Aorta (tissue), 5 donors: ENCODE data around the gene BCAS4. TPM values are rescaled to one million over a fixed set of nuclear protein-coding genes. Genes with fewer than 3 reads are reported as not detected.
"Not testable (repeated sequence)": the region's sequence is repeated elsewhere in the genome, so short reads cannot be mapped to it uniquely, and the experiment has no call there.

ENCODE experiments used
- ATAC-seq: fragments of 200-7000 bp; cut with Tn5 transposase; one replicate; pipeline ENCODE4 v1.9.1; 2022; ENCODE audit warnings: moderate library complexity; ENCODE audit not compliant: low FRiP score
- DNase-seq, 2 donors: peaks; one replicate each; pipeline ENCODE4 v3.0.0-alpha.2; 2020
- H3K27ac ChIP-seq, 2 donors: one replicate each; pipeline ENCODE4 v1.5.1; 2013; ENCODE audit warnings: low read length in 2 of 2, mild to moderate bottlenecking in 2 of 2, moderate library complexity in 2 of 2, control low read depth in 1 of 2, inconsistent platforms in 1 of 2, low read depth in 1 of 2
- H3K27me3 ChIP-seq, 2 donors: one replicate each; pipeline ENCODE4 v1.6.1; 2013; ENCODE audit warnings: control low read depth in 1 of 2, low read length in 1 of 2, mild to moderate bottlenecking in 1 of 2, moderate library complexity in 1 of 2; ENCODE audit not compliant: insufficient read depth in 2 of 2, control insufficient read depth in 1 of 2
- H3K36me3 ChIP-seq, 2 donors: one replicate each; pipeline ENCODE4 v1.6.1; 2013; ENCODE audit warnings: control low read depth in 1 of 2, low read length in 1 of 2, mild to moderate bottlenecking in 1 of 2; ENCODE audit not compliant: insufficient read depth in 2 of 2, control insufficient read depth in 1 of 2
- H3K4me1 ChIP-seq, 2 donors: one replicate each; pipeline ENCODE4 v1.6.1; 2013; ENCODE audit warnings: low read length in 2 of 2, control low read depth in 1 of 2, mild to moderate bottlenecking in 1 of 2, moderate library complexity in 1 of 2; ENCODE audit not compliant: insufficient read depth in 2 of 2, control insufficient read depth in 1 of 2
- H3K4me3 ChIP-seq, 2 donors: one replicate each; pipeline ENCODE4 v1.5.1; 2013; ENCODE audit warnings: low read length in 2 of 2, control low read depth in 1 of 2, mild to moderate bottlenecking in 1 of 2
- H3K9me3 ChIP-seq: one replicate; pipeline ENCODE4 v1.6.1; 2013; ENCODE audit warnings: mild to moderate bottlenecking, low read length; ENCODE audit not compliant: control insufficient read depth
- WGBS, 2 donors: extraction: QIAGEN DNeasy Blood & Tissue Kit; methylation state at CpG; one replicate each; pipeline ENCODE4 v1.1.7; 2013; 5-methylcytosine and 5-hydroxymethylcytosine counted together
- intact Hi-C, 2 donors: fragments of 100-400 bp; cut with DNase I; formaldehyde crosslinking; loops; one replicate each; pipeline versions ENCODE4 v1.14.2 to v1.15.0; 2022
- polyA plus RNA-seq, 2 donors: library from polyadenylated mRNA; stranded (reverse); fragments of 200-250 nt; gene quantifications; one replicate each; pipeline ENCODE4 v1.2.3, GENCODE V29; 2013
- total RNA-seq, 2 donors: library from RNA; stranded (reverse); fragmentation: NEBNext Ultra II Directional; extraction: Animal tissue kit (Norgen Biotek cat#: 25700); gene quantifications; one replicate each; pipeline ENCODE4 v1.2.1, GENCODE V29; 2021
- donor health status: healthy with polysubstance abuse.
- donor health status: Bipolar disorder and iron deficiency.
- donor health status: DM: no; HTN: no; CAD: no.
- donor health status: DM: no; HTN: no; CAD: no.
- donor health status: DM: yes; HTN: yes; CAD: no.

The BCAS4 gene
- total and polyA plus RNA-seq, 4 donors, result 4.9 to 9.7 (median 7.4) TPM

DNA sequence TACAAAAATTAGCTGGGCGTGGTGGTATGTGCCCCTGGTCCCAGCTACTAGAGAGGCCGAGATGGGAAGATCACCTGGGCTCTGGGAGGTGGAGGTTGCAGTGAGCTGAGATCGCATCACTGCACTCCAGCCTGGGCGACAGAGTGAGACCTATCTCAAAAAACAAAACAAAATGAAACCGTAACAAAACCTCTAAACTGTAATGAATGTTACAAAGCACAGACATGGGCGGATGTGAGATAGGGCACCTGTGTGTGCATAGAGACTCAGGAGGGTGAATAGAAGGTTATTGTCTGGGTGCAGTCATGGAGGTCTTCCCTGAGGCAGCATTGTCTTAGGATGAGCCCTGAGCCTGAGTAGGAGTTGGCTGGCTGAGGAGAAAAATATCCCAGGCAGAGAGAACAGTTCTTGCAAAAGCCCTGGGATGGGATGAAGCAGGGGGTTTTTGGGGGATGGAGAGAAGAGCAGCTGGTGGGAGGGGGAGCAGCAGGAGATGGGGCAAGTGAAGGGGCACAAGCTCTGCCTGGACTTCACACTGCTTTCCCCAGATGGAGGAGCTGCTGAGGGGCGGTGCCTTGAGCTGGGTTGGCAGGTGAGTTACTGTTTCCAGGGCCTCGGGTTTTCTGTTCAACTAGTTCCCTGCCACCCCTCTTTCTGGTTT, 5.2 kb downstream of the BCAS4 start:
- WGBS, 2 donors, result 93 to 99% methylated on average over 8 of the region's 8 CpGs
- intact Hi-C loops, result loop anchor here in 1 of 2 donors (5.0 to 10.0 kb wide), 2 partner anchors 127 to 505 kb away; no protein-coding TSS in a partner anchor
- no peak for ATAC-seq

DNA sequence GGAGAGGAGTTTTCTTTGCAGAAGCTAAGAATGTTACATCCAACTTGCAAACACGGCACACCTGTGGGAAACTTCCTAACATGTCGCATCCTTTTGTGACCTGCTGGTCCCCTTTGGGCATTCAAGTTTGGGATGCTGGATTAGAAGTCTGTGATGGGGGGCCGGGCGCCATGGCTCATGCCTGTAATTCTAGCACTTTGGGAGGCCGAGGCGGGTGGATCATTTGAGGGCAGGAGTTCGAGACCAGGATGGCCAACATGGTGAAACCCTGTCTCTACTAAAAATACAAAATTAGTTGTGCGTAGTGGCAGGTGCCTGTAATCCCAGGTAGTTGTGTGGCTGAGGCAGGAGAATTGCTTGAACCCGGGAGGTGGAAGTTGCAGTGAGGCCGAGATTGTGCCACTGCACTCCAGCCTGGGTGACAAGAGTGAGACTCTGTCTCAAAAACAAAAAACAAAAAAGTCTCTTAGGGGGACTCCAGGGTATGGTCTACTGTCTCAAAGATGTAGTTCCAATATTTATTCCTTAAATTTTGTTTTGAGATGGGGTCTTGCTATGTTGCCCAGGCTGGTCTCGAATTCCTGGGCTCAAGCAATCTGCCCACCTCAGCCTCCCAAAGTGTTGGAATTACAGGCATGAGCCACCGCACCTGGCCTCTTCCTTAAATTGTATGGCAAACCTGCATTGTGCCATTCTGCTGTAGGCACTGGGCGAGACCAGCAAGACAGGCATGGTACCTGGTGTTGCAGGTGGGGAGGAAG, 6.3 kb downstream of the BCAS4 start:
- intact Hi-C loops, H3K27me3 ChIP-seq, H3K4me3 ChIP-seq, H3K9me3 ChIP-seq, H3K4me1 ChIP-seq, DNase-seq, ATAC-seq, H3K27ac ChIP-seq, H3K36me3 ChIP-seq: not testable (repeated sequence)
- WGBS, 2 donors, result 97 to 98% methylated on average over 13 of the region's 13 CpGs

More for the DNA sequence above, 5.2 kb downstream of the BCAS4 start:
- Histone ChIP-seq H3K9me3 (no peaks in the 10 kb centered on the region), H3K4me3 (no peak overlapping the region), H3K36me3 (no peaks in the 10 kb centered on the region), H3K27me3 (no peaks in the 10 kb centered on the region), H3K4me1 (no peaks in the 10 kb centered on the region), H3K27ac (no peak overlapping the region)
- peak in 1 of 2 donors; percentile 40 for DNase-seq

DNA sequence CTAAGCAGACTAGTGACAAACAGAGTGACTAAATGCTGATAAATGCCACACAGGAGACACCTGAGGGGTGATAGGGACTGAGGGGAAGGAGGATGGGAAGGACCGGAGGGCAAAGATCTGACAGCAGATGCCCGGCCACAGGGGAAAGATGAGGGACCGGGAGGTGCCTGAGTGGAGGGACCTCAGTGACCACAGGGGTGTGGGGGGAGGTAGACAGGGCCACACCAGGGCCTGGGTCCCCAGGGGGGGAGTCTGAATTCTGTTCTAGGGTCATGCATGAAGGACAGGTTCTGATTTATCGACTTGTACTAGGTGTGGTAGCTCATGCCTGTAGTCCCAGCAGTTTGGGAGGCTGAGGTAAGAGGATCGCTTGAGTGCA, 6.9 kb downstream of the BCAS4 start:
- ATAC-seq (no peak), DNase-seq (no peak)
- no peak overlapping the region for H3K27ac ChIP-seq
- no peak overlapping the region for H3K4me3 ChIP-seq
- WGBS, 2 donors, result 97 to 100% methylated on average over 5 of the region's 5 CpGs
- H3K4me1 ChIP-seq, result no peaks in the 10 kb centered on the region
- H3K36me3 ChIP-seq, result no peaks in the 10 kb centered on the region
- H3K9me3 ChIP-seq, result no peaks in the 10 kb centered on the region
- no peaks in the 10 kb centered on the region for H3K27me3 ChIP-seq
- intact Hi-C loops, result no loop called here

DNA sequence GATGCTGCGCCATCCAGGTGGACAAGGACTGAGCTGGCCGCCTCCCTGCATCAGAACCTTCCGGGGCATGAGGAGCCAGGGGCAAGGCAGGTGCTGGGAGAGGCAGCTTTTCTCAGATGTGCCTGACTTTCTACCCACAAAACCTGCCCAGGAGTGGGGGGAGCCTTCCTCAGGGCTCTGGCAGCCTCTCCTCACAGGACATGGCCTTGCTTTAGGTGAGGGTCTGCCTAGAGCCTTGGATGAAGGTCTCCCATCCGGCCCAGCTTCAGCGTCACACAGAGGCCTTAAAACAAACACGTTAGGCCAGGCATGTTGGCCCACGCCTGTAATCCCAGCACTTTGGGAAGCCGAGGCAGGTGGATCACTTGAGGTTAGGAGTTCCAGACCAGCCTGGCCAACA, 7.4 kb downstream of the BCAS4 start:
- H3K9me3 ChIP-seq, result no peaks in the 10 kb centered on the region
- ATAC-seq, result no peak
- no peaks in the 10 kb centered on the region for H3K27me3 ChIP-seq
- intact Hi-C loops, result no loop called here
- H3K4me3 ChIP-seq, result no peak overlapping the region
- no peaks in the 10 kb centered on the region for H3K36me3 ChIP-seq
- H3K4me1 ChIP-seq, result no peaks in the 10 kb centered on the region
- H3K27ac ChIP-seq, result no peak overlapping the region
- DNase-seq, result no peak
- 96 to 97% methylated on average over 8 of the region's 8 CpGs for WGBS, 2 donors

DNA sequence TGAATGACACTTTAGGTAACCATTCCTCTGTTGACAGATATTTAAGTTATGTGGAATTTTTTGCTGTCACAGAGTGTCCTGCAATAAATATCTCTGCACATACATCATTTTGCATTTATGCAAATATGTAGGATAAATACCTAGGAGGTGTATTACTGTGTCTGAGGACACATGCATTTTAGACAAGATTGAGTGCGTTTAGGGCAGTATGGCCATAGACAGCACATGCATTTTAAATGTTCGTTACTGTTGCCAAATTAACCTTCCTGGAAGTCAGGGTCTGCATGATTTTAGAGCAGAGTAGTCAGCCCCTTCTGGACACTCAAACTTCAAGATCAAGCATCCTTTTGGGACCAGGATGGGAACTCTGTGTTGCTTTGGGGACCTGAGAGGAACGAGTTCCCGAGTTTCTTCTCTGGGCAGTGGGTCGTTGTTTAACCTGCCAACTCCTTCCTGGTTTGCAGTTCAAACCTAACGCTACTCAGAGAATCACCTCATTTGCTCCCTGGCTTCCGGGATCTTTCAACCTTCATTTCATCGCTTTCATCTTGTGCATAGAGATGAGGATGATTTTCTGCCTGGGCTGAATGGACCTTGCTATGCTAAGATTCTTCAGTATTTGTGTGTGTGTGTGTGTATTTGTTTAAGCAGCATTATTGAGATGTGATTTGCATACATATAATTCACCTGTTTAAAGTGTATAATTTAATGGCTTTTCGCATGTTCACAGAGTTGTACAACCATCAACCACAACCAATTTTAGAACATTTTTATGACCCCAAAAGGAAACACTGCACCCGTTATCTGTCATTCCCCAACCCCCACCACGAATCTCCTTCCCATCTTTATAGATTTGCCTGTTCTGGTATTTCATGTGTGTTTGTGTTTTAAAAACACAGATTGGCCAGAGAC, 9.8 kb downstream of the BCAS4 start:
- no peak overlapping the region for H3K27ac ChIP-seq
- no peaks in the 10 kb centered on the region for H3K9me3 ChIP-seq
- intact Hi-C loops, result no loop called here
- 35 to 54% methylated on average over 11 of the region's 11 CpGs for WGBS, 2 donors
- H3K4me1 ChIP-seq, result no peaks in the 10 kb centered on the region
- H3K27me3 ChIP-seq, result no peaks in the 10 kb centered on the region
- H3K4me3 ChIP-seq, result no peak overlapping the region
- ATAC-seq (no peak), DNase-seq (no peak)
- no peaks in the 10 kb centered on the region for H3K36me3 ChIP-seq

DNA sequence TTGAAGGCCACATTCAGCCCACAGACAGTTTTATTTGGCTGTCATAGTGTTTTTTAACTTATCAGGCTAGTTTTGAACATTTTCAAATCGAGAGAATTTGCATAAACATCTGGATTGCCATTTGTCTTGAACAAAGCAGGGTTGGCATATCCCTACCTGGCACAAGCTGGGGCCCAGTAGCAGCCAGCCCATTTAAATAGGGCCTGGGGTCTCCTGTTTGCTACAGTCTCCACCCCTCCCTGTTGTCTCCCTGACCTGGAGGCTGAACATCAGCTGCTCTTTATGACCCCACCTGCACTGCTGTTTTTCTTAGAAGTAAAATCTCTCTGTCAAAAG, 10.5 kb downstream of the BCAS4 start:
- ATAC-seq (no peak), DNase-seq (no peak)
- Histone ChIP-seq H3K4me3 (no peak overlapping the region), H3K27ac (no peak overlapping the region), H3K36me3 (no peaks in the 10 kb centered on the region), H3K9me3 (no peaks in the 10 kb centered on the region), H3K4me1 (no peaks in the 10 kb centered on the region), H3K27me3 (no peaks in the 10 kb centered on the region)
- WGBS, 2 donors, result 3 to 7% methylated on average over 1 of the region's 1 CpG
- intact Hi-C loops, result no loop called here

DNA sequence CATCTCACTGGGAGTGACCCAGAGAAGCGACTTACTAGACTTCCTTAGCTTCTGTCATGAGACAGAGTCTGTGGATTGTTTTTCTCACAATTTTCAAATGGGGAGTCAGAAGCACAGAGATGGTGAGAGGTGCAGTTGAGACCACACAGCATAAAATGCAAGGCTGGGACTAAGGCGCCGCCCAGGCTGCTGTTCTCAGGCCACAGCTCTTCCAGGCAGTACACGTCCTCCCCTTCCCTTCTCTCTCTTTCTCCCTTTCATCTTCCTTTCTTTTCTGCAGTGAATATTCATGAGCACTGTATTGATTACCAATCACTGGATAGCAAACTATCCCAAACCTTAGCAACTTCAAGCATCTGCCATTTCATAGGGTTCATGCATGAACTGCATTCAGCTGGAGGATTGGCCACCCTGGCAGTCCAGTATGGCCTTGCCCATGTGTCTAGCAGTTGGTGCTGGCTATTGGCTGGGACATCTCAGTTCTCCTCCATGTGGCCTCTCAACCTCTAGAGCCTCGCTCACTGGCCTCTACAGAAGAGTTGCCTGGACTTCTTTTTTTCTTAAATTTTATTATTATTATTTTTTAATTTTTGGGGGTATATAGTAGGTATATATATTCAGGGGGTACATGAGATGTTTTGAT, 11.4 kb downstream of the BCAS4 start:
- H3K4me1 ChIP-seq, result no peaks in the 10 kb centered on the region
- H3K27me3 ChIP-seq, result no peaks in the 10 kb centered on the region
- H3K36me3 ChIP-seq, result no peaks in the 10 kb centered on the region
- 94 to 95% methylated on average over 5 of the region's 5 CpGs for WGBS, 2 donors
- ATAC-seq (no peak), DNase-seq (no peak)
- no peak overlapping the region for H3K4me3 ChIP-seq
- intact Hi-C loops, result no loop called here
- no peak overlapping the region for H3K27ac ChIP-seq
- no peaks in the 10 kb centered on the region for H3K9me3 ChIP-seq

DNA sequence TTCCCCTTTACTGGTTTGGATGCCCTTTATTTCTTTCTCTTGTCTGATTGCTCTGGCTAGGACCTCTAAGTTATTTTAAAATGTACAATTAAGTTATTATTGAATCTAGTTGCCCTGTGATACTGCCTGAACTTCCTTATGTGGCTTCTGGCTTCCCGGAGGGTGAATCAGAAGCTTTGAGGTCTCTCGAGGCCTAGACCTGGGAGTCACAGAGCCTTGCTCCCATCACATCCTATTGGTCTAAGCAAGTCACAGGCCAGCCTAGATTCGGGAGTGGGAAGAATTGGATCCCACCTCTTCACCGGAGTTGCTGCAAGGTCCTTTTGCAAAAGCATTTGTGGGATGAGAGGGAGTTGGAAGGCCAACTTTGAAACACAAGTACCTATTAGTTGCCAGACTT, 15.2 kb downstream of the BCAS4 start:
- Histone ChIP-seq H3K4me3 (no peak overlapping the region), H3K9me3 (no peaks in the 10 kb centered on the region), H3K36me3 (no peaks in the 10 kb centered on the region), H3K27me3 (no peaks in the 10 kb centered on the region), H3K27ac (no peak overlapping the region), H3K4me1 (no peaks in the 10 kb centered on the region)
- intact Hi-C loops, result no loop called here
- DNase-seq (no peak), ATAC-seq (no peak)
- 89% methylated on average over 4 of the region's 4 CpGs for WGBS, 2 donors
